Liver (tissue), 9 donors: ENCODE measurements around the gene TUBGCP2. TPM values are rescaled to one million over a fixed set of nuclear protein-coding genes. Genes with fewer than 3 reads are reported as not detected.
"Not testable (repeated sequence)": the region's sequence is repeated elsewhere in the genome, so short reads cannot be mapped to it uniquely, and the experiment has no call there.

ENCODE experiments used
- DNase-seq: peaks from one replicate; pipeline ENCODE4 v3.0.0-alpha.2; 2017; ENCODE audit warnings: low spot score
- H3K27ac ChIP-seq, 2 donors: one replicate each; pipeline ENCODE4 v1.7.0; 2013; ENCODE audit warnings: inconsistent platforms in 2 of 2, low read length in 2 of 2, control low read depth in 1 of 2, low read depth in 1 of 2, mild to moderate bottlenecking in 1 of 2
- H3K27me3 ChIP-seq, 4 donors: one replicate each; pipeline versions ENCODE4 v1.6.1 to v1.7.0; 2013; ENCODE audit warnings: low read length in 3 of 4, inconsistent platforms in 1 of 4, mild to moderate bottlenecking in 1 of 4, moderate library complexity in 1 of 4; ENCODE audit not compliant: control insufficient read depth in 4 of 4, insufficient read depth in 4 of 4
- H3K36me3 ChIP-seq, 4 donors: one replicate each; pipeline versions ENCODE4 v1.6.1 to v1.7.0; 2013; ENCODE audit warnings: low read length in 3 of 4, mild to moderate bottlenecking in 3 of 4, low read depth in 1 of 4, moderate library complexity in 1 of 4; ENCODE audit not compliant: control insufficient read depth in 4 of 4, insufficient read depth in 3 of 4
- H3K4me1 ChIP-seq, 4 donors: one replicate each; pipeline versions ENCODE4 v1.6.1 to v1.7.0; 2013; ENCODE audit warnings: low read length in 3 of 4, mild to moderate bottlenecking in 3 of 4, moderate library complexity in 1 of 4; ENCODE audit not compliant: control insufficient read depth in 4 of 4, insufficient read depth in 4 of 4
- H3K4me3 ChIP-seq, 3 donors: one replicate each; pipeline versions ENCODE4 v1.6.1 to v1.7.0; 2013; ENCODE audit warnings: low read length in 3 of 3, control low read depth in 1 of 3, low read depth in 1 of 3, mild to moderate bottlenecking in 1 of 3
- H3K9ac ChIP-seq, 2 donors: one replicate each; pipeline ENCODE4 v1.7.0; 2013; ENCODE audit warnings: low read length in 2 of 2, mild to moderate bottlenecking in 2 of 2, moderate library complexity in 2 of 2, control low read depth in 1 of 2, low read depth in 1 of 2
- H3K9me3 ChIP-seq, 4 donors: one replicate each; pipeline versions ENCODE4 v1.6.1 to v1.7.0; 2013; ENCODE audit warnings: low read length in 3 of 4; ENCODE audit not compliant: control insufficient read depth in 4 of 4
- ATF3 ChIP-seq: IDR thresholded peaks from 2 replicates; pipeline ENCODE4 v1.6.1; 2016; ENCODE audit warnings: antibody characterized with exemption
- FOXA1 ChIP-seq: IDR thresholded peaks from 2 replicates; pipeline ENCODE4 v1.6.1; 2016; ENCODE audit warnings: antibody characterized with exemption
- FOXA2 ChIP-seq: IDR thresholded peaks from 2 replicates; pipeline ENCODE4 v1.6.1; 2016; ENCODE audit warnings: antibody characterized with exemption
- HNF4G ChIP-seq: IDR thresholded peaks from 2 replicates; pipeline ENCODE4 v1.6.1; 2016; ENCODE audit warnings: antibody characterized with exemption
- JUND ChIP-seq, 2 donors: IDR thresholded peaks; 2 replicates each; pipeline ENCODE4 v1.6.1; 2016; ENCODE audit warnings: antibody characterized with exemption in 2 of 2
- RXRA ChIP-seq, 2 donors: IDR thresholded peaks; 2 replicates each; pipeline ENCODE4 v1.6.1; 2017 to 2018; ENCODE audit warnings: antibody characterized with exemption in 2 of 2, mild to moderate bottlenecking in 1 of 2
- SP1 ChIP-seq: IDR thresholded peaks from 2 replicates; pipeline ENCODE4 v1.6.1; 2018; ENCODE audit warnings: antibody characterized with exemption, mild to moderate bottlenecking
- TAF1 ChIP-seq: conservative IDR thresholded peaks from 2 replicates; pipeline ENCODE4 v1.6.1; 2016; ENCODE audit warnings: antibody characterized with exemption, mild to moderate bottlenecking
- WGBS: extraction: QIAGEN DNeasy Blood & Tissue Kit; methylation state at CpG from one replicate; pipeline ENCODE4 v1.1.7; 2013; 5-methylcytosine and 5-hydroxymethylcytosine counted together
- polyA plus RNA-seq, 2 donors: library from polyadenylated mRNA; stranded (reverse) in 1 of 2; unstranded in 1 of 2; fragments of 200-250 nt in 1 of 2; fragments of >200 nt in 1 of 2; fragmentation: Nextera tagmentation in 1 of 2; extraction: Ambion mirVana in 1 of 2; gene quantifications; one replicate each; pipeline versions ENCODE4 v1.2.1 to v1.2.3, GENCODE V29; 2013 to 2015
- total RNA-seq, 2 donors: library from RNA; depleted of rRNA; stranded (reverse); fragments of >200 nt; gene quantifications; one replicate each; pipeline ENCODE4 v1.2.3, GENCODE V29; 2014
- TF ChIP-seq, protein P1 (sequence below): IDR thresholded peaks from 2 replicates; pipeline ENCODE4 v1.6.1; 2016; ENCODE audit warnings: antibody characterized with exemption
- donor health status: healthy.
- donor health status: healthy.
- donor health status: healthy.
- donor health status: healthy.
- donor health status: healthy.

TUBGCP2 gene
- total and polyA plus RNA-seq, 4 donors: 18.8 to 32.4 (median 27.6) TPM

GRCh38 chr10:133325440-133326222 is 17.0 kb upstream of the TUBGCP2 start:
- no peaks in the 10 kb centered on the region for H3K9me3 ChIP-seq
- H3K36me3 ChIP-seq: no peaks in the 10 kb centered on the region
- no peak overlapping the region for H3K9ac ChIP-seq
- WGBS: 3% methylated on average over 91 of the region's 91 CpGs
- no peak for TF ChIP-seq ATF3
- no peak for TF ChIP-seq SP1
- TF ChIP-seq HNF4G: no peak
- no peak for TF ChIP-seq JUND (IDR thresholded peaks at IDR 0.05)
- no peak overlapping the region for H3K27ac ChIP-seq
- peaks cover 2 to 22% (median 8%) of the 10 kb centered on the region in 4 donors for H3K4me1 ChIP-seq
- peaks cover 0 to 17% (median 8%) of the 10 kb centered on the region in 4 donors for H3K27me3 ChIP-seq
- no peak for DNase-seq
- peak overlapping the region in 1 of 3 donors; percentile 46 for H3K4me3 ChIP-seq

DNA sequence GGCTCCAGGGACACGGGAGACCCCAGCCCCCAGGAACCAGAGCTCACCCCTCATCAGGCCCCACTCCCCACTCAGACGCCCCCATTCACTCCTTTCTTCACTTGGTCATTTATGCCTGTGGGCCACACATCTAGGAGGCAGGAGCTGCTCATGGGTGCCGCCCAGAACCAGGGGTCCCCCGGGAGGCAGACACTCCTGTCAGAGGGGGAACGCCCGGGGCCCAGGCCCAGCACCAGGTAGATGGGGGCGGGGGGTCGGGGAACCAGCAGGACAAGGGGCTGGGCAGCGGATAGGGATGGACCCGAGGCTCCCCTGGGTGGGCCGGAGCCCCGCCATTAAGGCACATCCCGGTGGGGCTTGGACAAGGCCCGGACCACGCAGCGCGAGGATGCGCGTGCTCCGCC is 16.2 kb upstream of the TUBGCP2 start:
- Histone ChIP-seq H3K4me3 (peak overlapping the region in 1 of 3 donors; percentile 46), H3K27ac (no peak overlapping the region)
- DNase-seq: no peak

GRCh38 chr10:133324198-133324792 is 15.6 kb upstream of the TUBGCP2 start:
- WGBS: 6% methylated on average over 13 of the region's 13 CpGs
- Histone ChIP-seq H3K36me3 (no peaks in the 10 kb centered on the region), H3K4me3 (peak overlapping the region in 2 of 3 donors; percentile 45 to 52), H3K9ac (no peak overlapping the region), H3K27ac (no peak overlapping the region), H3K27me3 (peaks cover 0 to 17% (median 8%) of the 10 kb centered on the region in 4 donors), H3K9me3 (no peaks in the 10 kb centered on the region), H3K4me1 (peaks cover 2 to 16% (median 7%) of the 10 kb centered on the region in 4 donors)
- peak; percentile 68 for DNase-seq
- no peak for TF ChIP-seq FOXA2
- no peak for TF ChIP-seq FOXA1
- peak; percentile 20 to 64 for TF ChIP-seq RXRA (IDR thresholded peaks at IDR 0.05)

More for the DNA sequence above, 16.2 kb upstream of the TUBGCP2 start:
- no peak overlapping the region for H3K9ac ChIP-seq
- TF ChIP-seq HNF4G (no peak), TAF1 (no peak)
- TF ChIP-seq, protein P1, sequence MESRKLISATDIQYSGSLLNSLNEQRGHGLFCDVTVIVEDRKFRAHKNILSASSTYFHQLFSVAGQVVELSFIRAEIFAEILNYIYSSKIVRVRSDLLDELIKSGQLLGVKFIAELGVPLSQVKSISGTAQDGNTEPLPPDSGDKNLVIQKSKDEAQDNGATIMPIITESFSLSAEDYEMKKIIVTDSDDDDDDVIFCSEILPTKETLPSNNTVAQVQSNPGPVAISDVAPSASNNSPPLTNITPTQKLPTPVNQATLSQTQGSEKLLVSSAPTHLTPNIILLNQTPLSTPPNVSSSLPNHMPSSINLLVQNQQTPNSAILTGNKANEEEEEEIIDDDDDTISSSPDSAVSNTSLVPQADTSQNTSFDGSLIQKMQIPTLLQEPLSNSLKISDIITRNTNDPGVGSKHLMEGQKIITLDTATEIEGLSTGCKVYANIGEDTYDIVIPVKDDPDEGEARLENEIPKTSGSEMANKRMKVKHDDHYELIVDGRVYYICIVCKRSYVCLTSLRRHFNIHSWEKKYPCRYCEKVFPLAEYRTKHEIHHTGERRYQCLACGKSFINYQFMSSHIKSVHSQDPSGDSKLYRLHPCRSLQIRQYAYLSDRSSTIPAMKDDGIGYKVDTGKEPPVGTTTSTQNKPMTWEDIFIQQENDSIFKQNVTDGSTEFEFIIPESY: no peak
- no peaks in the 10 kb centered on the region for H3K36me3 ChIP-seq
- peaks cover 2 to 20% (median 7%) of the 10 kb centered on the region in 4 donors for H3K4me1 ChIP-seq
- WGBS: 29% methylated on average over 20 of the region's 20 CpGs
- H3K9me3 ChIP-seq: no peaks in the 10 kb centered on the region
- H3K27me3 ChIP-seq: peaks cover 0 to 17% (median 8%) of the 10 kb centered on the region in 4 donors

- WGBS: 87% methylated on average over 12 of the region's 14 CpGs
- H3K9ac ChIP-seq, H3K27me3 ChIP-seq, DNase-seq, H3K36me3 ChIP-seq, H3K27ac ChIP-seq, H3K9me3 ChIP-seq, H3K4me3 ChIP-seq: not testable (repeated sequence)
- H3K4me1 ChIP-seq: peaks cover 2 to 22% (median 12%) of the 10 kb centered on the region in 4 donors
Measured at GRCh38 chr10:133322064-133322709, 13.5 kb upstream of the TUBGCP2 start.

GRCh38 chr10:133320852-133321422 is 12.3 kb upstream of the TUBGCP2 start:
- peaks cover 2 to 19% (median 12%) of the 10 kb centered on the region in 4 donors for H3K4me1 ChIP-seq
- not testable (repeated sequence) for H3K36me3 ChIP-seq, H3K9ac ChIP-seq, H3K27me3 ChIP-seq, H3K4me3 ChIP-seq, H3K9me3 ChIP-seq, H3K27ac ChIP-seq, DNase-seq
- WGBS: 95% methylated on average over 6 of the region's 6 CpGs
